Measurements from ENCODE around the gene NR5A1.

DNA sequence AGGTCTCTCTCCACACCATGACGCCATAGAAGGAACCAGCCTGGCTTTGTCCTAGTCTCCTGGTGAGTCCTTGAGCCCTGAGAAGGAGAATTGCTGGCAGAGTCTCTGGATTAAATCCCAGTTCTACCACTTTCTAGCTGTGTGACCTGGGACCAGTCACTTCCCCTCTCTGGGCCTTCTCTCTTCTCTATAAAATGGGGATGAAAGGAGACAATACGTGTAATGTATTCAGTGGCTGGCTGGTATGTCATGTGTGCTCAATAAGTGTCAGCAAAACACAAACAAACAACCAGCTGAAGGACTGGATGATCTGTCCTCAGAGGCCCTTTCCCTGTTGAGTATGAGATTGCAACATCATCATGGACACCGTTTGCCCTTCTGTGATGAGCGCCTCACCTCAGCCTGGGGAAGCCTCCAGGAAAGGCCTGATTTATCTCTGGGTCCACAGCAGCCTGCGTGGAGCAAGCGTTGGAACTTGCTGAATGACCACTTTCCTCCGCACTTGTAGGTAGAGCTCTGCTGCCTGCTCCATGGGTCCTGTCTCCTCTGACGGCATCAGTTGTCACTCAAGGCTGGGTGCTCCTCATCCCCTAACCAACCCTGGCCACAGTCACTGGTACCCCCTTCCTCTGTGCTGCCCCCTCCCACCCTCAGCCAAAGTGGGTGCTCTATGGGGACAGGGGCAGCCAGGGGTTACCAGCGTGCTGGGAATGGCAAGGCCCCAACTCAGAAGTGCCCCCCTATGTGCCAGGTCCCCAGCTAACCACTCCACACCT lies 3.6 kb upstream of the NR5A1 start:
- TF ChIP-seq EZH2phosphoT487 (IDR thresholded peaks at IDR 0.05; ENCODE audit: insufficient read depth, low read depth): no peak
- no peak for TF ChIP-seq EZH2 (IDR thresholded peaks at IDR 0.05; ENCODE audit: insufficient read depth, poor library complexity, severe bottlenecking)

Measured in GM23248 (cell line).